IMR-90 (cell line): ENCODE results near the gene ARHGEF7. TPM values are rescaled to one million over a fixed set of nuclear protein-coding genes. Genes with fewer than 3 reads are reported as not detected.

Experiments
- ATAC-seq: fragments of 200-7000 bp; cut with Tn5 transposase; 2 replicates; pipeline ENCODE4 v1.9.1; 2020; ENCODE audit warnings: low read depth, mild to moderate bottlenecking, moderate library complexity
- BruUV-seq: library from RNA; stranded (reverse); fragments of 400-500 nt; replicated peaks from 2 replicates; lab custom pipeline; 2021; lab: Mats Ljungman, UMichigan
- CTCF ChIA-PET: fragments of 300-600 bp; formaldehyde crosslinking; extraction: SDS; loops from one replicate; lab custom pipeline; 2021; ENCODE audit warnings: antibody characterized with exemption; lab: Yijun Ruan, JAX
- POLR2A ChIA-PET: fragments of 300-600 bp; sonication (Branson Sonifier 250); formaldehyde crosslinking; loops from one replicate; lab custom pipeline; 2022; ENCODE audit warnings: antibody characterized with exemption; ENCODE audit not compliant: unreplicated experiment; lab: Charles Lee
- DNase-seq: peaks from one replicate; pipeline ENCODE4 v3.0.0; 2013
- H2AFZ ChIP-seq: replicated peaks from 2 replicates; pipeline ENCODE3; 2013; ENCODE audit warnings: low read length, mild to moderate bottlenecking; ENCODE audit not compliant: poor library complexity
- H2AK5ac ChIP-seq: 2 replicates; pipeline ENCODE4 v1.6.1; 2013; ENCODE audit warnings: low read depth, low read length, inconsistent platforms
- H2AK9ac ChIP-seq: replicated peaks from 2 replicates; pipeline ENCODE3; 2013; ENCODE audit warnings: mild to moderate bottlenecking, low read depth, low read length, moderate library complexity; ENCODE audit not compliant: poor library complexity
- H2BK120ac ChIP-seq: 2 replicates; pipeline ENCODE4 v1.6.1; 2013; ENCODE audit warnings: low read depth, low read length, inconsistent platforms
- H2BK15ac ChIP-seq: 3 replicates; pipeline ENCODE4 v1.6.1; 2013; ENCODE audit warnings: low read depth, low read length, inconsistent platforms
- H2BK20ac ChIP-seq: 2 replicates; pipeline ENCODE4 v1.6.1; 2013; ENCODE audit warnings: low read depth, mild to moderate bottlenecking, inconsistent platforms, low read length, moderate library complexity
- H2BK5ac ChIP-seq: 2 replicates; pipeline ENCODE4 v1.6.1; 2013; ENCODE audit warnings: mild to moderate bottlenecking, low read depth, low read length, inconsistent platforms; ENCODE audit not compliant: poor library complexity, severe bottlenecking
- H3K14ac ChIP-seq: replicated peaks from 2 replicates; pipeline ENCODE4 v1.6.1; 2013; ENCODE audit warnings: low read depth, low read length, inconsistent platforms
- H3K18ac ChIP-seq: 2 replicates; pipeline ENCODE4 v1.6.1; 2013; ENCODE audit warnings: low read depth, low read length, control low read depth
- H3K23ac ChIP-seq: 2 replicates; pipeline ENCODE4 v1.6.1; 2013; ENCODE audit warnings: low read depth, low read length, inconsistent platforms
- H3K27ac ChIP-seq: 2 replicates; pipeline ENCODE4 v1.5.1; 2013; ENCODE audit warnings: mild to moderate bottlenecking, control low read depth, low read length; ENCODE audit not compliant: insufficient read depth
- H3K27me3 ChIP-seq: 2 replicates; pipeline ENCODE4 v1.6.1; 2013; ENCODE audit warnings: low read length; ENCODE audit not compliant: control insufficient read depth, insufficient read depth
- H3K36me3 ChIP-seq: 2 replicates; pipeline ENCODE4 v1.6.1; 2013; ENCODE audit warnings: low read length, mixed read lengths; ENCODE audit not compliant: control insufficient read depth, insufficient read depth
- H3K4ac ChIP-seq: 2 replicates; pipeline ENCODE4 v1.6.1; 2013; ENCODE audit warnings: low read depth, low read length, inconsistent platforms
- H3K4me1 ChIP-seq: 2 replicates; pipeline ENCODE4 v1.6.1; 2013; ENCODE audit warnings: low read length, mixed read lengths; ENCODE audit not compliant: control insufficient read depth, insufficient read depth
- H3K4me2 ChIP-seq: 2 replicates; pipeline ENCODE4 v1.6.1; 2013; ENCODE audit warnings: low read depth, mild to moderate bottlenecking, control low read depth, low read length, moderate library complexity
- H3K4me3 ChIP-seq: 2 replicates; pipeline ENCODE4 v1.5.1; 2013; ENCODE audit warnings: low read depth, mild to moderate bottlenecking, control low read depth, low read length, moderate library complexity; ENCODE audit not compliant: insufficient read depth
- H3K56ac ChIP-seq: 2 replicates; pipeline ENCODE4 v1.6.1; 2013; ENCODE audit warnings: low read length, inconsistent platforms; ENCODE audit not compliant: insufficient read depth; ENCODE audit errors: extremely low read depth
- H3K79me1 ChIP-seq, 2 experiments: 2 replicates each; pipeline ENCODE4 v1.6.1; 2013; ENCODE audit warnings: low read length in 2 of 2, inconsistent platforms in 1 of 2, low read depth in 1 of 2
- H3K9ac ChIP-seq: 2 replicates; pipeline ENCODE4 v1.6.1; 2013; ENCODE audit warnings: low read depth, low read length, control low read depth
- H3K9me1 ChIP-seq: 2 replicates; pipeline ENCODE4 v1.6.1; 2013; ENCODE audit warnings: low read length, inconsistent platforms; ENCODE audit not compliant: insufficient read depth
- H3K9me3 ChIP-seq: 2 replicates; pipeline ENCODE4 v1.6.1; 2013; ENCODE audit warnings: low read length; ENCODE audit not compliant: control insufficient read depth, insufficient read depth
- H4K20me1 ChIP-seq: 2 replicates; pipeline ENCODE4 v1.6.1; 2013; ENCODE audit warnings: low read length, inconsistent platforms; ENCODE audit not compliant: insufficient read depth
- H4K5ac ChIP-seq: 2 replicates; pipeline ENCODE4 v1.6.1; 2013; ENCODE audit warnings: mild to moderate bottlenecking, low read depth, low read length, control low read depth
- H4K8ac ChIP-seq, 2 experiments: 2 replicates each; pipeline ENCODE4 v1.6.1; 2013; ENCODE audit warnings: low read depth in 2 of 2, low read length in 2 of 2, control low read depth in 1 of 2, inconsistent platforms in 1 of 2
- H4K91ac ChIP-seq: 2 replicates; pipeline ENCODE4 v1.6.1; 2013; ENCODE audit warnings: low read depth, low read length, inconsistent platforms; ENCODE audit not compliant: insufficient read depth
- CEBPB ChIP-seq: IDR thresholded peaks from 2 replicates; pipeline ENCODE4 v1.6.1; 2012; ENCODE audit warnings: low read depth, low read length, improper control_type of control experiment
- ELK1 ChIP-seq: fragments of 150-350 bp; IDR thresholded peaks from 2 replicates; pipeline ENCODE4 v1.6.1; 2016; ENCODE audit warnings: low read depth, mild to moderate bottlenecking, low read length, moderate library complexity, borderline replicate concordance
- MXI1 ChIP-seq: IDR thresholded peaks from 2 replicates; pipeline ENCODE4 v1.6.1; 2012; ENCODE audit warnings: low read depth, mild to moderate bottlenecking, low read length, moderate library complexity, borderline replicate concordance
- NFE2L2 ChIP-seq: fragments of 150-350 bp; IDR thresholded peaks from 2 replicates; pipeline ENCODE4 v1.6.1; 2016; ENCODE audit warnings: low read depth, mild to moderate bottlenecking, low read length
- RFX5 ChIP-seq: IDR thresholded peaks from 2 replicates; pipeline ENCODE4 v1.8.0; 2012; ENCODE audit warnings: low read depth, mild to moderate bottlenecking, low read length, moderate library complexity
- USF2 ChIP-seq: fragments of 150-350 bp; IDR thresholded peaks from 2 replicates; pipeline ENCODE4 v1.6.1; 2017; ENCODE audit warnings: mild to moderate bottlenecking, antibody characterized with exemption, low read length, low read depth
- WGBS, 2 experiments: methylation state at CpG; one replicate each; pipeline versions ENCODE4 v1.1.5 to v1.1.7; 2013; ENCODE audit warnings: missing lambda C conversion rate in 2 of 2; ENCODE audit not compliant: insufficient read length in 1 of 2; ENCODE audit errors: extremely low coverage in 2 of 2; 5-methylcytosine and 5-hydroxymethylcytosine counted together
- dilution Hi-C: fragments of 300-500 bp; cut with HindIII; formaldehyde crosslinking; loops from one replicate; pipeline ENCODE4 v1.14.3; 2018; ENCODE audit warnings: low sequenced_read_pairs; ENCODE audit not compliant: unreplicated experiment
- in situ Hi-C: fragments of 300-500 bp; cut with MboI; formaldehyde crosslinking; loops from 3 replicates; pipeline ENCODE4 v1.14.3; 2019; ENCODE audit warnings: low sequenced_read_pairs, inconsistent platforms, mixed read lengths
- intact Hi-C: fragments of 100-400 bp; cut with micrococcal nuclease; formaldehyde crosslinking; loops from 2 replicates; pipeline ENCODE4 v1.10.0; 2022
- polyA plus RNA-seq, 3 experiments: library from polyadenylated mRNA; depleted of rRNA; stranded (reverse); fragments of >200 nt; gene quantifications; 2 replicates each; pipeline ENCODE4 v1.2.3, GENCODE V29; 2012; ENCODE audit warnings: low replicate concordance in 1 of 3
- total RNA-seq: library from RNA; depleted of rRNA; stranded (reverse); fragments of >200 nt; gene quantifications from 2 replicates; pipeline ENCODE4 v1.2.3, GENCODE V29; 2012

ARHGEF7 gene
- total and polyA plus RNA-seq, 2 of the 4 experiments (the other 2 are of a cell fraction), result 32.9 to 59.0 TPM

- Histone ChIP-seq H3K4me3 (no peak within 1 kb of the TSS), H2BK20ac (no peak within 1 kb of the TSS), H3K56ac (no peak within 1 kb of the TSS), H4K5ac (no peak within 1 kb of the TSS), H4K8ac (no peak within 1 kb of the TSS), H3K23ac (no peak within 1 kb of the TSS), H3K14ac (no peak within 1 kb of the TSS), H3K79me1 (no peaks in the 10 kb centered on the region), H3K27me3 (no peaks in the 10 kb centered on the region; the same call in 1 of the 2 replicates), H4K20me1 (no peaks in the 10 kb centered on the region), H3K9ac (no peak within 1 kb of the TSS), H2BK5ac (no peak within 1 kb of the TSS), H3K18ac (no peak within 1 kb of the TSS), H3K9me1 (peaks cover 2% of the 10 kb centered on the region; the same call in 1 of the 2 replicates), H3K4ac (no peak within 1 kb of the TSS), H3K36me3 (no peaks in the 10 kb centered on the region), H3K27ac (no peak within 1 kb of the TSS), H3K4me2 (no peak within 1 kb of the TSS), H2BK120ac (no peak within 1 kb of the TSS), H2BK15ac (no peak within 1 kb of the TSS; the same call in 2 of the 3 replicates), H2AK9ac (no peak within 1 kb of the TSS), H2AK5ac (no peak within 1 kb of the TSS; the same call in 1 of the 2 replicates), H3K4me1 (peaks cover 2% of the 10 kb centered on the region; the same call in 1 of the 2 replicates), H4K91ac (no peak within 1 kb of the TSS), H3K9me3 (no peaks in the 10 kb centered on the region), H2AFZ (peak within 1 kb of the TSS; percentile 32)
- no peak for DNase-seq
- TF ChIP-seq ELK1 (no peak), NFE2L2 (no peak), RFX5 (no peak), CEBPB (no peak), USF2 (no peak), MXI1 (no peak)
- in situ Hi-C loops, result no loop called here
- dilution Hi-C loops, result no loop called here
- POLR2A ChIA-PET, result no interaction called here
- CTCF ChIA-PET, result no interaction called here
- ATAC-seq, result no peak
- 90% methylated on average over 13 of the region's 35 CpGs; no CpG with 5 or more reads in 1 of the 2 experiments for WGBS, 2 experiments
- no TSS peak for BruUV-seq
- intact Hi-C loops, result no loop called here
Observed at GRCh38 chr13:111319998-111320911, 205.1 kb downstream of the ARHGEF7 start, which contains the start of gene TEX29. Gene TEX29 (plus strand): TSS chr13:111320642. CDS start chr13:111320891, 249 bp downstream.
